SJCRH30 (cell line): Measurements from ENCODE around the gene XIST. TPM values are rescaled to one million over a fixed set of nuclear protein-coding genes. Genes with fewer than 3 reads are reported as not detected.
A peak's percentile ranks its signal among the peaks of the same experiment; 100 is the strongest.

Experiments
- DNase-seq, 2 experiments: peaks; one replicate each; pipeline ENCODE4 v3.0.0-alpha.2; 2015 to 2020
- H3K27ac ChIP-seq: fragments of 250-450 bp; sonication (Bioruptor Pico); 2 replicates; pipeline ENCODE4 v1.5.1; 2020; ENCODE audit warnings: mild to moderate bottlenecking, moderate library complexity
- H3K27me3 ChIP-seq: fragments of 250-450 bp; sonication (Bioruptor Pico); 2 replicates; pipeline ENCODE4 v1.5.1; 2020; ENCODE audit warnings: mild to moderate bottlenecking, moderate library complexity
- H3K36me3 ChIP-seq: fragments of 250-450 bp; sonication (Bioruptor Pico); 2 replicates; pipeline ENCODE4 v1.5.1; 2020; ENCODE audit warnings: mild to moderate bottlenecking, moderate library complexity
- H3K4me1 ChIP-seq: fragments of 250-450 bp; sonication (Bioruptor Pico); 2 replicates; pipeline ENCODE4 v1.5.1; 2020; ENCODE audit warnings: mild to moderate bottlenecking, moderate library complexity
- H3K4me3 ChIP-seq: fragments of 250-450 bp; sonication (Bioruptor Pico); 2 replicates; pipeline ENCODE4 v1.5.1; 2020; ENCODE audit warnings: mild to moderate bottlenecking, moderate library complexity
- H3K9me3 ChIP-seq: fragments of 250-450 bp; sonication (Bioruptor Pico); replicated peaks from 2 replicates; pipeline ENCODE4 v1.5.1; 2020; ENCODE audit warnings: mild to moderate bottlenecking, moderate library complexity
- total RNA-seq: library from RNA; depleted of rRNA; stranded (reverse); fragments of >200 nt; shearing (Covaris generic); gene quantifications from 2 replicates; pipeline ENCODE4 v1.2.3, GENCODE V29; 2014

The XIST gene
- total RNA-seq, 1 experiment from 2014 or later = 0.04 TPM

GRCh38 chrX:73850124-73851013 lies 2.1 kb downstream of the XIST start:
- H3K27me3 ChIP-seq = no peaks in the 10 kb centered on the region; the same call in 1 of the 2 replicates
- no peak overlapping the region for H3K4me3 ChIP-seq
- H3K4me1 ChIP-seq = no peaks in the 10 kb centered on the region
- no peaks in the 10 kb centered on the region for H3K36me3 ChIP-seq
- H3K9me3 ChIP-seq = no peaks in the 10 kb centered on the region
- no peak overlapping the region for H3K27ac ChIP-seq
- peak; percentile 28 to 36 for DNase-seq

GRCh38 chrX:73849073-73849472 lies 3.4 kb downstream of the XIST start:
- DNase-seq = no peak
- H3K4me3 ChIP-seq = no peak overlapping the region
- H3K36me3 ChIP-seq = no peaks in the 10 kb centered on the region
- no peaks in the 10 kb centered on the region for H3K4me1 ChIP-seq
- no peaks in the 10 kb centered on the region; the same call in 1 of the 2 replicates for H3K27me3 ChIP-seq
- no peaks in the 10 kb centered on the region for H3K9me3 ChIP-seq
- H3K27ac ChIP-seq = no peak overlapping the region

GRCh38 chrX:73847991-73848390 lies 4.5 kb downstream of the XIST start:
- Histone ChIP-seq H3K27me3 (no peaks in the 10 kb centered on the region; the same call in 1 of the 2 replicates), H3K4me1 (no peaks in the 10 kb centered on the region), H3K27ac (no peak overlapping the region), H3K36me3 (no peaks in the 10 kb centered on the region), H3K9me3 (no peaks in the 10 kb centered on the region), H3K4me3 (no peak overlapping the region)
- DNase-seq = no peak

- no peak overlapping the region for H3K4me3 ChIP-seq
- no peaks in the 10 kb centered on the region for H3K9me3 ChIP-seq
- H3K4me1 ChIP-seq = no peaks in the 10 kb centered on the region
- H3K27ac ChIP-seq = no peak overlapping the region
- H3K27me3 ChIP-seq = no peaks in the 10 kb centered on the region; the same call in 1 of the 2 replicates
- no peaks in the 10 kb centered on the region for H3K36me3 ChIP-seq
- no peak for DNase-seq
These were observed 5.4 kb downstream of the XIST start for GRCh38 chrX:73847100-73847499.

GRCh38 chrX:73842541-73843234 lies 9.8 kb downstream of the XIST start:
- no peak overlapping the region for H3K4me3 ChIP-seq
- H3K36me3 ChIP-seq = no peaks in the 10 kb centered on the region
- H3K27me3 ChIP-seq = no peaks in the 10 kb centered on the region
- DNase-seq = no peak
- no peak overlapping the region for H3K27ac ChIP-seq
- H3K4me1 ChIP-seq = no peaks in the 10 kb centered on the region
- H3K9me3 ChIP-seq = no peaks in the 10 kb centered on the region

GRCh38 chrX:73841337-73841736 lies 11.2 kb downstream of the XIST start:
- no peaks in the 10 kb centered on the region for H3K27me3 ChIP-seq
- no peak overlapping the region for H3K27ac ChIP-seq
- H3K4me1 ChIP-seq = no peaks in the 10 kb centered on the region
- H3K36me3 ChIP-seq = no peaks in the 10 kb centered on the region
- no peak for DNase-seq
- H3K9me3 ChIP-seq = no peaks in the 10 kb centered on the region
- no peak overlapping the region for H3K4me3 ChIP-seq

- H3K9me3 ChIP-seq = no peaks in the 10 kb centered on the region
- H3K27ac ChIP-seq = no peak overlapping the region
- no peak overlapping the region for H3K4me3 ChIP-seq
- H3K36me3 ChIP-seq = no peaks in the 10 kb centered on the region
- H3K4me1 ChIP-seq = no peaks in the 10 kb centered on the region
- DNase-seq = no peak
- no peaks in the 10 kb centered on the region for H3K27me3 ChIP-seq
These were observed 12.2 kb downstream of the XIST start for GRCh38 chrX:73840120-73840924.

GRCh38 chrX:73839152-73839551 lies 13.4 kb downstream of the XIST start:
- Histone ChIP-seq H3K27me3 (no peaks in the 10 kb centered on the region), H3K27ac (no peak overlapping the region), H3K9me3 (no peaks in the 10 kb centered on the region), H3K4me1 (no peaks in the 10 kb centered on the region), H3K36me3 (no peaks in the 10 kb centered on the region), H3K4me3 (no peak overlapping the region)
- no peak for DNase-seq

- no peaks in the 10 kb centered on the region for H3K27me3 ChIP-seq
- H3K27ac ChIP-seq = no peak overlapping the region
These were observed 14.4 kb downstream of the XIST start for GRCh38 chrX:73838123-73838522.

GRCh38 chrX:73836956-73837477 lies 15.5 kb downstream of the XIST start:
- Histone ChIP-seq H3K4me3 (no peak overlapping the region), H3K27me3 (no peaks in the 10 kb centered on the region), H3K4me1 (no peaks in the 10 kb centered on the region), H3K9me3 (no peaks in the 10 kb centered on the region), H3K36me3 (no peaks in the 10 kb centered on the region), H3K27ac (no peak overlapping the region)
- no peak for DNase-seq

More at GRCh38 chrX:73838123-73838522, 14.4 kb downstream of the XIST start:
- no peaks in the 10 kb centered on the region for H3K9me3 ChIP-seq
- no peaks in the 10 kb centered on the region for H3K4me1 ChIP-seq
- no peaks in the 10 kb centered on the region for H3K36me3 ChIP-seq
- H3K4me3 ChIP-seq = no peak overlapping the region
- no peak for DNase-seq

- H3K9me3 ChIP-seq = no peaks in the 10 kb centered on the region
- H3K27me3 ChIP-seq = no peaks in the 10 kb centered on the region
- no peak overlapping the region for H3K4me3 ChIP-seq
- no peak overlapping the region for H3K27ac ChIP-seq
- H3K4me1 ChIP-seq = no peaks in the 10 kb centered on the region
- DNase-seq = no peak
- no peaks in the 10 kb centered on the region for H3K36me3 ChIP-seq
These were observed 18.3 kb downstream of the XIST start for GRCh38 chrX:73834219-73834618.

- Histone ChIP-seq H3K9me3 (no peaks in the 10 kb centered on the region), H3K4me3 (no peak overlapping the region), H3K27me3 (no peaks in the 10 kb centered on the region), H3K36me3 (no peaks in the 10 kb centered on the region), H3K27ac (no peak overlapping the region), H3K4me1 (no peaks in the 10 kb centered on the region)
- DNase-seq = no peak
These were observed 20.2 kb downstream of the XIST start for GRCh38 chrX:73832319-73832718.

GRCh38 chrX:73831500-73831899 lies 21.0 kb downstream of the XIST start:
- no peak overlapping the region for H3K27ac ChIP-seq
- no peaks in the 10 kb centered on the region for H3K9me3 ChIP-seq
- no peaks in the 10 kb centered on the region for H3K4me1 ChIP-seq
- no peaks in the 10 kb centered on the region for H3K36me3 ChIP-seq
- no peak for DNase-seq
- H3K27me3 ChIP-seq = no peaks in the 10 kb centered on the region
- no peak overlapping the region for H3K4me3 ChIP-seq

GRCh38 chrX:73830489-73831414 lies 21.8 kb downstream of the XIST start:
- no peak overlapping the region for H3K4me3 ChIP-seq
- no peaks in the 10 kb centered on the region for H3K9me3 ChIP-seq
- DNase-seq = no peak
- no peaks in the 10 kb centered on the region for H3K36me3 ChIP-seq
- no peaks in the 10 kb centered on the region for H3K27me3 ChIP-seq
- H3K27ac ChIP-seq = no peak overlapping the region
- H3K4me1 ChIP-seq = no peaks in the 10 kb centered on the region
